SU-DHL-6 (cell line): ENCODE measurements around the gene MRPS26.

Source experiments
- EZH2phosphoT487 ChIP-seq: fragments of 200-600 bp; sonication (generic), shearing (Covaris generic); conservative IDR thresholded peaks from 2 replicates; pipeline ENCODE4 v1.6.1; 2018; ENCODE audit warnings: mild to moderate bottlenecking, antibody characterized with exemption, low read length, moderate library complexity, mixed read lengths
- TF ChIP-seq, protein P1 (sequence below): fragments of 200-600 bp; sonication (generic); IDR thresholded peaks from one replicate; pipeline ENCODE4 v1.5.1; 2017; ENCODE audit warnings: antibody characterized with exemption, mild to moderate bottlenecking, low read length, moderate library complexity; ENCODE audit not compliant: insufficient read depth, poor library complexity, severe bottlenecking

DNA sequence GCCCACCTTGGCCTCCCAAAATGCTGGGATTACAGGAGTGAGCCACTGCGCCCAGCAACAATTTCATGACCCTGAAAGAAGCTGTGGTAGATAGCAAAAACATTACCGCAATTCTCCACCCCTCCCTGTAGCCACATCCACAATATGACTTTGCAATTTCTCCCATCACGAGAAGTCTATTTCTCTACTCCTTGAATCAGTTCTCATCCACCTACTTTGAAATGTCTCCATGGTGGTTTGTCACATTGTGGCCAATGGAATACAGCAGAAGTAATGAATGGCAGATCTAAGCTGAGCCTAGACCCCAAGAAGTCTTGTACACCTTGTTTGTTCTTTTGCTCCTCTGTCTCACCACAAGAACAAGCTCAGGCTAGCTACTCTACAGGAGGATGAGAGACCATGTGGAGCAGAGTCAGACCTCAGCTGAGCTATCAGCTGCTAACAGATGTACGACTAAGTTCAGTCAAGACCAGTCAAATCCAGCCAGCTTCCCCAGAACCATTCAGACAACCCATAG, 31.8 kb downstream of the MRPS26 start:
- TF ChIP-seq, protein P1, sequence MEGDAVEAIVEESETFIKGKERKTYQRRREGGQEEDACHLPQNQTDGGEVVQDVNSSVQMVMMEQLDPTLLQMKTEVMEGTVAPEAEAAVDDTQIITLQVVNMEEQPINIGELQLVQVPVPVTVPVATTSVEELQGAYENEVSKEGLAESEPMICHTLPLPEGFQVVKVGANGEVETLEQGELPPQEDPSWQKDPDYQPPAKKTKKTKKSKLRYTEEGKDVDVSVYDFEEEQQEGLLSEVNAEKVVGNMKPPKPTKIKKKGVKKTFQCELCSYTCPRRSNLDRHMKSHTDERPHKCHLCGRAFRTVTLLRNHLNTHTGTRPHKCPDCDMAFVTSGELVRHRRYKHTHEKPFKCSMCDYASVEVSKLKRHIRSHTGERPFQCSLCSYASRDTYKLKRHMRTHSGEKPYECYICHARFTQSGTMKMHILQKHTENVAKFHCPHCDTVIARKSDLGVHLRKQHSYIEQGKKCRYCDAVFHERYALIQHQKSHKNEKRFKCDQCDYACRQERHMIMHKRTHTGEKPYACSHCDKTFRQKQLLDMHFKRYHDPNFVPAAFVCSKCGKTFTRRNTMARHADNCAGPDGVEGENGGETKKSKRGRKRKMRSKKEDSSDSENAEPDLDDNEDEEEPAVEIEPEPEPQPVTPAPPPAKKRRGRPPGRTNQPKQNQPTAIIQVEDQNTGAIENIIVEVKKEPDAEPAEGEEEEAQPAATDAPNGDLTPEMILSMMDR, result no peak
- no peak for TF ChIP-seq EZH2phosphoT487
